HFF-Myc (cell line): ENCODE data around the gene DIP2C.
"Not testable (repeated sequence)": the region's sequence is repeated elsewhere in the genome, so short reads cannot be mapped to it uniquely, and the experiment has no call there.

ENCODE experiments used
- DNase-seq: peaks from one replicate; pipeline ENCODE4 v3.0.0-alpha.2; 2011; ENCODE audit warnings: low read depth; ENCODE audit errors: extremely low read depth
- H3K4me3 ChIP-seq: replicated peaks from 2 replicates; pipeline ENCODE4 v1.5.1; 2011; ENCODE audit warnings: low read depth, mild to moderate bottlenecking, control low read depth, low read length
- CTCF ChIP-seq: IDR thresholded peaks from 2 replicates; pipeline ENCODE4 v1.5.1; 2012; ENCODE audit warnings: mild to moderate bottlenecking, low read depth, low read length, control low read depth; ENCODE audit errors: missing control alignments

Gene DIP2C

GRCh38 chr10:536371-536925 is 153.0 kb downstream of the DIP2C start:
- no peak for TF ChIP-seq CTCF
- no peak overlapping the region for H3K4me3 ChIP-seq
- DNase-seq: no peak

GRCh38 chr10:535952-536351 is 153.5 kb downstream of the DIP2C start:
- no peak for TF ChIP-seq CTCF
- no peak for DNase-seq
- no peak overlapping the region for H3K4me3 ChIP-seq

- DNase-seq: no peak
- no peak for TF ChIP-seq CTCF
- H3K4me3 ChIP-seq: no peak overlapping the region
Measured at GRCh38 chr10:535051-535450, 154.4 kb downstream of the DIP2C start.

- no peak for TF ChIP-seq CTCF
- H3K4me3 ChIP-seq: no peak overlapping the region
- no peak for DNase-seq
Measured at GRCh38 chr10:534047-534566, 155.4 kb downstream of the DIP2C start.

GRCh38 chr10:533611-534010 is 155.9 kb downstream of the DIP2C start:
- no peak overlapping the region for H3K4me3 ChIP-seq
- no peak for TF ChIP-seq CTCF
- DNase-seq: no peak

GRCh38 chr10:533186-533585 is 156.3 kb downstream of the DIP2C start:
- H3K4me3 ChIP-seq: no peak overlapping the region
- no peak for TF ChIP-seq CTCF
- no peak for DNase-seq

- DNase-seq, H3K4me3 ChIP-seq: not testable (repeated sequence)
Measured at GRCh38 chr10:532331-532730, 157.1 kb downstream of the DIP2C start.
